ENCODE data around the gene NENF.

NENF gene

DNA sequence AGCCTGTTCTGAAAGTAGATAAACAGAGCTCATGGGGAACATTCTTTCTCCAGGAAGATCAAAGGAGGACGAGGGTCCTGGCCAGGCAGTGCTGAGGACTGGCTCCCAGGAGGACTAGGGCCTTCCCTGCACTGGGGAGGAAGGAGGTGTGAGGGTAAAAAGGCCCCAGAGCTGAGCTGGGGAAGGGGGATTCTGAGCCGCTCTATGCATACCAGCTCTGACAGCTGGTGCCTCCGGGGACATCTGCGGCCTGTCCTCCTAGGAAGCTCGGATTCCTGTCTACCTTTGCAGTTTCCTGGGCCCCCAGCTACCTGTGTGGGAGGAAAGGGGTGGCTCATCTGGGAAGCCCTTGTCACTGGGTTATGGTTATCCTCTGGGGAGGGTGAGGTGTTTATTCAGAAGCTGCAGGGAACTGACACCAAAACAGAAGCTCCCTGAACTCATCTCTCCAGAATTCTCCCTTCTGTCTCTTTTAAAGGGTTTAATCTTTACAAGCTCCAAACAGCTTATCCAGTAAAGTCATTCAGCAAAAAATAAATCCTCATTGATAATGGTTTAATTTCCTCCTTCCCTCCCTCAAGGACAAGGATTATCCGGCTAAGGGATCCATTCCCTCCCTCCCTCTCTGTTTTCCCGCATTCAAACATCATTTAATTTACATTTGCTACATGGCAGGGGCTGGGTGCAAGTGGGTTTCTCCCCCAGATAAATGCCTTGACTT, 31.0 kb downstream of the NENF start (continued):
- TF ChIP-seq ESRRG (CRISPR knock-in tag; IDR thresholded peaks at IDR 0.05) (no peak), ZNF70 (CRISPR knock-in tag; IDR thresholded peaks at IDR 0.05) (no peak), ZNF565 (CRISPR knock-in tag; conservative IDR thresholded peaks at IDR 0.05; ENCODE audit: low read depth) (no peak)

DNA sequence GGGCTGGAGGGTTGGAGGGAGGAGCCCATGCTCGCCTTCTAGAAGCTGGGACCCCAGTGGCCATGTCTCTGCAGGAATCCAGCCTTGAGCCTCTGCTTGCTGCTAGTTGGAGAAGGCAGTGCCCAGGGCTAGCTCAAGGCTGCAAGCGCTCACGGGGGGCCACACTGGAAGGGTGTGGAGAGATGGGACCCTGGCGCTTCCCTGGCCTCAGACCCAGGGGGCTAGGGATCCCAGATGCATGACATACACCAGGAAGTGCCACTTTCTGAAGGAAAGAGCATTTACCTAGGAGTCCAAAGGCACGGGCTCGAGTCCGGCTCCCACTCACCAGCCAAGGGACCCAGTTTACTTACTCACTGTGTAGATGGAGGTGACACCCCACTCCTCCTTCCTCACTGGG, 32.6 kb downstream of the NENF start:
- no peak for ATAC-seq
- no peak for TF ChIP-seq ZNF565 (CRISPR knock-in tag; conservative IDR thresholded peaks at IDR 0.05; ENCODE audit: low read depth)
- TF ChIP-seq CSDC2 (CRISPR knock-in tag; IDR thresholded peaks at IDR 0.05), result no peak
- TF ChIP-seq ARNTL (CRISPR knock-in tag; IDR thresholded peaks at IDR 0.05; ENCODE audit: borderline replicate concordance, low read depth), result no peak

DNA sequence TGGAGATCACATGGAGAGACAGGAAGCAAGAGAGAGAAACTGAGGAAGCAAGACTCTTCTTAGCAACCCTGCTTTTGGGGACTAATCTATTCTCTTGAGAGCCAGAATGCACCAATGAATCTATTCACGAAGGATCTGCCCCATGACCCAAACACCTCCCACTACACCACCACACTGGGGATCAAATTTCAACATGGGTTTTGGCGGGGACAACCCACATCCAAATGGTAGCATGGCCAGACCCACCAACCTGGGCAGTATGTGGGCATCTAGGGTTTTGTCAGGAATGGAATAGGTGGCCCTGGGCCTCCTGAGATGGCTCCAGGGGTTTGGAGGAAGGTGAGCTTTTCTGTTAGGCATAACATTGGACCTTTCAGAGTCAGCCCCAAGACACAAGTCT, 33.7 kb downstream of the NENF start:
- no peak for ATAC-seq
- no peak for TF ChIP-seq PPARA (CRISPR knock-in tag; IDR thresholded peaks at IDR 0.05; ENCODE audit: borderline replicate concordance)
- TF ChIP-seq, protein P1, sequence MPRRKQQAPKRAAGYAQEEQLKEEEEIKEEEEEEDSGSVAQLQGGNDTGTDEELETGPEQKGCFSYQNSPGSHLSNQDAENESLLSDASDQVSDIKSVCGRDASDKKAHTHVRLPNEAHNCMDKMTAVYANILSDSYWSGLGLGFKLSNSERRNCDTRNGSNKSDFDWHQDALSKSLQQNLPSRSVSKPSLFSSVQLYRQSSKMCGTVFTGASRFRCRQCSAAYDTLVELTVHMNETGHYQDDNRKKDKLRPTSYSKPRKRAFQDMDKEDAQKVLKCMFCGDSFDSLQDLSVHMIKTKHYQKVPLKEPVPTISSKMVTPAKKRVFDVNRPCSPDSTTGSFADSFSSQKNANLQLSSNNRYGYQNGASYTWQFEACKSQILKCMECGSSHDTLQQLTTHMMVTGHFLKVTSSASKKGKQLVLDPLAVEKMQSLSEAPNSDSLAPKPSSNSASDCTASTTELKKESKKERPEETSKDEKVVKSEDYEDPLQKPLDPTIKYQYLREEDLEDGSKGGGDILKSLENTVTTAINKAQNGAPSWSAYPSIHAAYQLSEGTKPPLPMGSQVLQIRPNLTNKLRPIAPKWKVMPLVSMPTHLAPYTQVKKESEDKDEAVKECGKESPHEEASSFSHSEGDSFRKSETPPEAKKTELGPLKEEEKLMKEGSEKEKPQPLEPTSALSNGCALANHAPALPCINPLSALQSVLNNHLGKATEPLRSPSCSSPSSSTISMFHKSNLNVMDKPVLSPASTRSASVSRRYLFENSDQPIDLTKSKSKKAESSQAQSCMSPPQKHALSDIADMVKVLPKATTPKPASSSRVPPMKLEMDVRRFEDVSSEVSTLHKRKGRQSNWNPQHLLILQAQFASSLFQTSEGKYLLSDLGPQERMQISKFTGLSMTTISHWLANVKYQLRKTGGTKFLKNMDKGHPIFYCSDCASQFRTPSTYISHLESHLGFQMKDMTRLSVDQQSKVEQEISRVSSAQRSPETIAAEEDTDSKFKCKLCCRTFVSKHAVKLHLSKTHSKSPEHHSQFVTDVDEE (CRISPR knock-in tag; IDR thresholded peaks at IDR 0.05), result no peak

DNA sequence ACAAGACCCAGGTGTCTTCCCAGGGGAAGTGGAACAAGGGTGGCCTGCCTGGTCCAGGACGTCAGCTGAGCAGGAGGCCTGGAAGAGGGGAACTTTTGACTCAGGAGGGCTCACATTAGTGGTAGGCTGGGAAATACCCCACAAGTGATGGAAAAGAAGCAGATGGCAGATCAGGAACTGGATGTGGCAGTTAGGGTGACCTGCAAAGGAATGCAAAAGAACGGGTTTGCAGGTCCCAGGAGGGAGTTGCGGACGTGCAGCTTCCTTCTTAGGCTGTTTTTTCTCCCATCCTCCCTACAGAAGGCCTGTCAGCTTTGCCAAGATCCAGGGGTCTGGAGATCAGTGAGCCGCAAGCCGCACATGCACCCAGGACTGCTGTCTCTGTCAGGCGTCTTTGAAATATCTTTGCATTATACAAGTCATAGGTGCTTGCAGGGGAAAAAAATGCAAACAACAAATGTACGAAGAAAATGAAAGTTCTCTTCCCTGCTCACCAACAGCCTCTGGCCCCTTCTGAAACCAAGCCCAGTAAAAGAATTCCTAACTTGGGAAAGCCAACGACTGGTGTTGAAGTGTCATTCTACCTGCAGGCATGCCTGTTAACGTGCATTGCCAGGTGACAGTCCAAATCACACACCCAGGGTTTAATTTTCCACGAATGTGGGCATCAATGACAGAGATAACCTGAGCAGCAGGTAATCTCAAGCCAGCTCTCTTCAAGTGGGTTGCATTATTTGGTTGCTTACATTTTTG, 34.4 kb downstream of the NENF start:
- TF ChIP-seq ZFP3 (CRISPR knock-in tag; IDR thresholded peaks at IDR 0.05), result no peak
- TF ChIP-seq ZFP30 (CRISPR knock-in tag; IDR thresholded peaks at IDR 0.05), result no peak
- TF ChIP-seq, protein P2, sequence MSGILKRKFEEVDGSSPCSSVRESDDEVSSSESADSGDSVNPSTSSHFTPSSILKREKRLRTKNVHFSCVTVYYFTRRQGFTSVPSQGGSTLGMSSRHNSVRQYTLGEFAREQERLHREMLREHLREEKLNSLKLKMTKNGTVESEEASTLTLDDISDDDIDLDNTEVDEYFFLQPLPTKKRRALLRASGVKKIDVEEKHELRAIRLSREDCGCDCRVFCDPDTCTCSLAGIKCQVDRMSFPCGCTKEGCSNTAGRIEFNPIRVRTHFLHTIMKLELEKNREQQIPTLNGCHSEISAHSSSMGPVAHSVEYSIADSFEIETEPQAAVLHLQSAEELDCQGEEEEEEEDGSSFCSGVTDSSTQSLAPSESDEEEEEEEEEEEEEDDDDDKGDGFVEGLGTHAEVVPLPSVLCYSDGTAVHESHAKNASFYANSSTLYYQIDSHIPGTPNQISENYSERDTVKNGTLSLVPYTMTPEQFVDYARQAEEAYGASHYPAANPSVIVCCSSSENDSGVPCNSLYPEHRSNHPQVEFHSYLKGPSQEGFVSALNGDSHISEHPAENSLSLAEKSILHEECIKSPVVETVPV (CRISPR knock-in tag; IDR thresholded peaks at IDR 0.05), result no peak
- TF ChIP-seq GLIS3 (CRISPR knock-in tag; IDR thresholded peaks at IDR 0.05), result no peak
- TF ChIP-seq ZNF565 (CRISPR knock-in tag; conservative IDR thresholded peaks at IDR 0.05; ENCODE audit: low read depth), result no peak
- TF ChIP-seq, protein P3, sequence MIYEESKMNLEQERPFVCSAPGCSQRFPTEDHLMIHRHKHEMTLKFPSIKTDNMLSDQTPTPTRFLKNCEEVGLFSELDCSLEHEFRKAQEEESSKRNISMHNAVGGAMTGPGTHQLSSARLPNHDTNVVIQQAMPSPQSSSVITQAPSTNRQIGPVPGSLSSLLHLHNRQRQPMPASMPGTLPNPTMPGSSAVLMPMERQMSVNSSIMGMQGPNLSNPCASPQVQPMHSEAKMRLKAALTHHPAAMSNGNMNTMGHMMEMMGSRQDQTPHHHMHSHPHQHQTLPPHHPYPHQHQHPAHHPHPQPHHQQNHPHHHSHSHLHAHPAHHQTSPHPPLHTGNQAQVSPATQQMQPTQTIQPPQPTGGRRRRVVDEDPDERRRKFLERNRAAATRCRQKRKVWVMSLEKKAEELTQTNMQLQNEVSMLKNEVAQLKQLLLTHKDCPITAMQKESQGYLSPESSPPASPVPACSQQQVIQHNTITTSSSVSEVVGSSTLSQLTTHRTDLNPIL (CRISPR knock-in tag; IDR thresholded peaks at IDR 0.05; ENCODE audit: low read depth), result no peak
- TF ChIP-seq ESRRG (CRISPR knock-in tag; IDR thresholded peaks at IDR 0.05), result no peak
- TF ChIP-seq, protein P4, sequence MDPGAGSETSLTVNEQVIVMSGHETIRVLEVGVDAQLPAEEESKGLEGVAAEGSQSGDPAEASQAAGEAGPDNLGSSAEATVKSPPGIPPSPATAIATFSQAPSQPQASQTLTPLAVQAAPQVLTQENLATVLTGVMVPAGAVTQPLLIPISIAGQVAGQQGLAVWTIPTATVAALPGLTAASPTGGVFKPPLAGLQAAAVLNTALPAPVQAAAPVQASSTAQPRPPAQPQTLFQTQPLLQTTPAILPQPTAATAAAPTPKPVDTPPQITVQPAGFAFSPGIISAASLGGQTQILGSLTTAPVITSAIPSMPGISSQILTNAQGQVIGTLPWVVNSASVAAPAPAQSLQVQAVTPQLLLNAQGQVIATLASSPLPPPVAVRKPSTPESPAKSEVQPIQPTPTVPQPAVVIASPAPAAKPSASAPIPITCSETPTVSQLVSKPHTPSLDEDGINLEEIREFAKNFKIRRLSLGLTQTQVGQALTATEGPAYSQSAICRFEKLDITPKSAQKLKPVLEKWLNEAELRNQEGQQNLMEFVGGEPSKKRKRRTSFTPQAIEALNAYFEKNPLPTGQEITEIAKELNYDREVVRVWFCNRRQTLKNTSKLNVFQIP (CRISPR knock-in tag; IDR thresholded peaks at IDR 0.05; ENCODE audit: borderline replicate concordance, low read depth), result no peak
- no peak for TF ChIP-seq RARB (CRISPR knock-in tag; IDR thresholded peaks at IDR 0.05)
- no peak for TF ChIP-seq BACH2 (CRISPR knock-in tag; IDR thresholded peaks at IDR 0.05; ENCODE audit: borderline replicate concordance)
- no peak for TF ChIP-seq ZNF70 (CRISPR knock-in tag; IDR thresholded peaks at IDR 0.05)
- TF ChIP-seq, protein P5, sequence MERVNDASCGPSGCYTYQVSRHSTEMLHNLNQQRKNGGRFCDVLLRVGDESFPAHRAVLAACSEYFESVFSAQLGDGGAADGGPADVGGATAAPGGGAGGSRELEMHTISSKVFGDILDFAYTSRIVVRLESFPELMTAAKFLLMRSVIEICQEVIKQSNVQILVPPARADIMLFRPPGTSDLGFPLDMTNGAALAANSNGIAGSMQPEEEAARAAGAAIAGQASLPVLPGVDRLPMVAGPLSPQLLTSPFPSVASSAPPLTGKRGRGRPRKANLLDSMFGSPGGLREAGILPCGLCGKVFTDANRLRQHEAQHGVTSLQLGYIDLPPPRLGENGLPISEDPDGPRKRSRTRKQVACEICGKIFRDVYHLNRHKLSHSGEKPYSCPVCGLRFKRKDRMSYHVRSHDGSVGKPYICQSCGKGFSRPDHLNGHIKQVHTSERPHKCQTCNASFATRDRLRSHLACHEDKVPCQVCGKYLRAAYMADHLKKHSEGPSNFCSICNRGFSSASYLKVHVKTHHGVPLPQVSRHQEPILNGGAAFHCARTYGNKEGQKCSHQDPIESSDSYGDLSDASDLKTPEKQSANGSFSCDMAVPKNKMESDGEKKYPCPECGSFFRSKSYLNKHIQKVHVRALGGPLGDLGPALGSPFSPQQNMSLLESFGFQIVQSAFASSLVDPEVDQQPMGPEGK (CRISPR knock-in tag; IDR thresholded peaks at IDR 0.05; ENCODE audit: borderline replicate concordance), result no peak
- no peak for TF ChIP-seq CSDC2 (CRISPR knock-in tag; IDR thresholded peaks at IDR 0.05)
- no peak for TF ChIP-seq SNAI2 (CRISPR knock-in tag; IDR thresholded peaks at IDR 0.05)
- no peak for TF ChIP-seq ZC3H10 (CRISPR knock-in tag; IDR thresholded peaks at IDR 0.05)
- no peak for TF ChIP-seq OSR1 (CRISPR knock-in tag; IDR thresholded peaks at IDR 0.05)
- TF ChIP-seq ARNTL (CRISPR knock-in tag; IDR thresholded peaks at IDR 0.05; ENCODE audit: borderline replicate concordance, low read depth), result no peak
- no peak for ATAC-seq
